Measurements from ENCODE around the gene CD52. TPM values are rescaled to one million over a fixed set of nuclear protein-coding genes. Genes with fewer than 3 reads are reported as not detected.
A peak's percentile ranks its signal among the peaks of the same experiment; 100 is the strongest.
"Not testable (repeated sequence)": the region's sequence is repeated elsewhere in the genome, so short reads cannot be mapped to it uniquely, and the experiment has no call there.

The CD52 gene
- total RNA-seq, 2 experiments from 2014 or later, result 324 to 344 TPM

DNA sequence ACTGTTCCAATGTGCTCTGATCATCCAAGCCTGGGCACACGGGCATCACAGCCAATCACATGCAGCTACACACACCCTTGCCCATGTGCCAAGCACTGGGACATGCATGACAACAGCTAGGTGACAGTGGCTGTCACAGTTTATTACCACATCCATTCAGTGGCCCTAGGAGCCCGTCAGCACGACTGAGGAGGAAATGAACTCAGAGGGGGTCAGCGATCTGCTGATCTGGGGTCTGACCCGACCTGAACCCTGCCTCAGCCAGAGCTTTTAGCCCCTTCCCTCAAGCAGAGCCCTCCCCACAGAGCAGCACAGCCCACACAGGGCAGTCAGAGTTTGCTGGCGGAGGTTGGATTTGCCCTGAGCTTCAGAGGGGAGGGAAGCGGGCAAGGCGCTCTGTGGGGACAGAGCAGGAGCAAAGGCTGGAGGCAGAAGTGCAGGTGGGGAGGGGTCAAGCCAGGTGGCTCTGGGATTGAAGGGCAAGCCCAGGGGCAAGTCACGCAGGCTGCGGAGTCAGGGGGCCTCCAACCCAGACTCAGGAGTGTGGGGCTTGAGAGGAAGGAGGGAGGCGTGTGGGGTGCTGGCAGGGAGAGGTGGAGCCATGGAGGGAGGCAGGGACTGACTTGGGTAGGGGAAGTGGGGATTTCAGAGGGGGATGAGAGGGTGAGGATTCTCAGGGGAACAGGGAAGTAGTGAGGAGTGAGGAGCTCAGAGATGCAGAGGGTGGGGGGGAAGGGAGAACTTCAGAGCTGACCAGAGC lies 27.5 kb upstream of the CD52 start:
- DNase-seq (peak; percentile 65), ATAC-seq (peak; percentile 12)
- Mint-ChIP-seq H3K4me3 (peak overlapping the region; percentile 57), H3K27ac (peak overlapping the region; percentile 98), H3K4me1 (ENCODE audit: low read depth) (peaks cover 69% of the 10 kb centered on the region), H3K36me3 (ENCODE audit: low read depth) (peaks cover 21% of the 10 kb centered on the region), H3K27me3 (no peaks in the 10 kb centered on the region), H3K9me3 (no peaks in the 10 kb centered on the region)
- intact Hi-C loops (cut with micrococcal nuclease), result no loop called here
- TF ChIP-seq, protein P1, sequence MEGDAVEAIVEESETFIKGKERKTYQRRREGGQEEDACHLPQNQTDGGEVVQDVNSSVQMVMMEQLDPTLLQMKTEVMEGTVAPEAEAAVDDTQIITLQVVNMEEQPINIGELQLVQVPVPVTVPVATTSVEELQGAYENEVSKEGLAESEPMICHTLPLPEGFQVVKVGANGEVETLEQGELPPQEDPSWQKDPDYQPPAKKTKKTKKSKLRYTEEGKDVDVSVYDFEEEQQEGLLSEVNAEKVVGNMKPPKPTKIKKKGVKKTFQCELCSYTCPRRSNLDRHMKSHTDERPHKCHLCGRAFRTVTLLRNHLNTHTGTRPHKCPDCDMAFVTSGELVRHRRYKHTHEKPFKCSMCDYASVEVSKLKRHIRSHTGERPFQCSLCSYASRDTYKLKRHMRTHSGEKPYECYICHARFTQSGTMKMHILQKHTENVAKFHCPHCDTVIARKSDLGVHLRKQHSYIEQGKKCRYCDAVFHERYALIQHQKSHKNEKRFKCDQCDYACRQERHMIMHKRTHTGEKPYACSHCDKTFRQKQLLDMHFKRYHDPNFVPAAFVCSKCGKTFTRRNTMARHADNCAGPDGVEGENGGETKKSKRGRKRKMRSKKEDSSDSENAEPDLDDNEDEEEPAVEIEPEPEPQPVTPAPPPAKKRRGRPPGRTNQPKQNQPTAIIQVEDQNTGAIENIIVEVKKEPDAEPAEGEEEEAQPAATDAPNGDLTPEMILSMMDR (IDR thresholded peaks at IDR 0.05), result no peak
- CTCF ChIA-PET, result interaction anchor here (1.2 to 10.4 kb wide), 9 partner anchors 14 to 127 kb away, joined by 3 to 227 read pairs (median 6); partner anchors contain the start of genes CD52, CEP85, UBXN11 and ZNF593
- POLR2A ChIA-PET, result interaction anchor here (0.6 to 19.5 kb wide), 8 partner anchors 9 to 150 kb away, joined by 3 to 284 read pairs (median 25); partner anchors contain the start of genes CD52, CEP85, SH3BGRL3 and UBXN11

DNA sequence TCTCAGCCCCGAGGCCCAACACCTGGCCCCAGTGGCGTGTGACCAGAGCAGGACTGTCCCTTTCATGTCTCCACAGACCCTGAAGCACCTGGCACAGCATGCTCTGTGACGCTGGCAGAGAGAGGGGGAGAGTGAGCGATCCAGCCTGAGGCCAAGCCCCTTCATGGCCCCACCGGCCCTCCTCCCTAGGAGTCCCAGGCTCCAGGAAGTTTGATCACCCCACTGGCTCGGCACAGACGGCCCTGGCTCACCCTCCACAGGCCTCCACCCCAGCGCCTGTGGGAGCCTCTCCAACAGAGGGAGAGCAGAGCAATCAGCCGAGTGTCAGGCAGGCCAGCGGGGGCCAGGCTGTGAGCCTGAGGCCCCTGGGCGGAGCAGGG lies 26.9 kb upstream of the CD52 start:
- TF ChIP-seq, protein P1 (IDR thresholded peaks at IDR 0.05), result no peak
- ATAC-seq (no peak), DNase-seq (no peak)
- Mint-ChIP-seq H3K27me3 (no peaks in the 10 kb centered on the region), H3K9me3 (no peaks in the 10 kb centered on the region), H3K4me1 (ENCODE audit: low read depth) (peaks cover 64% of the 10 kb centered on the region), H3K36me3 (ENCODE audit: low read depth) (peaks cover 16% of the 10 kb centered on the region), H3K27ac (peak overlapping the region; percentile 98), H3K4me3 (no peak overlapping the region)
- intact Hi-C loops (cut with micrococcal nuclease), result no loop called here
- CTCF ChIA-PET, result interaction anchor here (1.2 to 10.4 kb wide), 8 partner anchors 15 to 126 kb away, joined by 3 to 227 read pairs (median 8); partner anchors contain the start of genes CD52, CEP85, UBXN11 and ZNF593
- POLR2A ChIA-PET, result interaction anchor here (0.7 to 19.5 kb wide), 5 partner anchors 8 to 27 kb away, joined by 3 to 284 read pairs (median 44); partner anchors contain the start of genes CD52, SH3BGRL3 and UBXN11

DNA sequence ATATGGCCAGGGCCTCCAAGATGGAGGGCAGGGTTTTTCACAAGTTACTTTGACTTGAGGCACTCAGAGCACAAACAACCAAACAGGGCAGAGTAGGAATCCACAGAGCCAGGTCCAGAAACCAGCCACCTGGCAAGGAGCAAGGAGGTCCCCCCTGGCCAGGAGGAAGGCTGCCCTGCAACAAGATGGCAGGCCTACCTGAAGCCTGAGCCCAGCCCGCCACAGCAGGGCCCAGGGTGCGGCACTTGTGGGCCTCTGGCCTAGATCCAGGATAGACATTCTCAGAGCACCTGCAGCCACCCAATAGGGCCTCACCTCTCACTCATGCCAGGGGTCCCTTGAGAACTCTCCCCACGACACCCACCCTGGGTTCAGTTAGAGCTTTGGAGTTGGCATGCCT lies 26.3 kb upstream of the CD52 start:
- DNase-seq, result no peak
- Mint-ChIP-seq H3K4me1 (ENCODE audit: low read depth) (peaks cover 58% of the 10 kb centered on the region), H3K9me3 (no peaks in the 10 kb centered on the region), H3K36me3 (ENCODE audit: low read depth) (peaks cover 13% of the 10 kb centered on the region), H3K27me3 (no peaks in the 10 kb centered on the region), H3K4me3 (no peak overlapping the region), H3K27ac (peak overlapping the region; percentile 98)
- ATAC-seq, result no peak
- POLR2A ChIA-PET, result interaction anchor here (0.7 to 19.5 kb wide), 5 partner anchors 8 to 27 kb away, joined by 3 to 284 read pairs (median 5); partner anchors contain the start of genes CD52, SH3BGRL3 and UBXN11
- CTCF ChIA-PET, result interaction anchor here (1.2 to 10.4 kb wide), 4 partner anchors 16 to 126 kb away, joined by 3 to 227 read pairs (median 7); partner anchors contain the start of genes CD52 and UBXN11
- intact Hi-C loops (cut with micrococcal nuclease), result no loop called here
- TF ChIP-seq, protein P1 (IDR thresholded peaks at IDR 0.05), result no peak

- Mint-ChIP-seq H3K9me3 (no peaks in the 10 kb centered on the region), H3K4me3 (no peak overlapping the region), H3K4me1 (ENCODE audit: low read depth) (peaks cover 55% of the 10 kb centered on the region), H3K27me3 (no peaks in the 10 kb centered on the region), H3K36me3 (ENCODE audit: low read depth) (peaks cover 13% of the 10 kb centered on the region), H3K27ac (peak overlapping the region; percentile 98)
- TF ChIP-seq, protein P1 (IDR thresholded peaks at IDR 0.05), result no peak
- CTCF ChIA-PET, result interaction anchor here (1.0 to 10.4 kb wide), 3 partner anchors 16 to 125 kb away, joined by 3 to 227 read pairs (median 10); partner anchors contain the start of gene CD52
- POLR2A ChIA-PET, result interaction anchor here (1.5 to 19.5 kb wide), 4 partner anchors 7 to 26 kb away, joined by 3 to 284 read pairs (median 24); partner anchors contain the start of genes CD52, SH3BGRL3 and UBXN11
- intact Hi-C loops (cut with micrococcal nuclease), result no loop called here
- ATAC-seq (no peak), DNase-seq (no peak)
Observed at GRCh38 chr1:26291939-26292338, 25.8 kb upstream of the CD52 start.

GRCh38 chr1:26292735-26293134 lies 25.0 kb upstream of the CD52 start:
- H3K27me3 Mint-ChIP-seq; H3K4me3 Mint-ChIP-seq; intact Hi-C loops (cut with micrococcal nuclease); ATAC-seq; H3K9me3 Mint-ChIP-seq; DNase-seq: not testable (repeated sequence)
- POLR2A ChIA-PET, result interaction anchor here (1.6 to 19.5 kb wide), 3 partner anchors 6 to 25 kb away, joined by 5 to 284 read pairs (median 44); partner anchors contain the start of genes CD52 and UBXN11
- CTCF ChIA-PET, result interaction anchor here (1.0 to 10.4 kb wide), 3 partner anchors 17 to 124 kb away, joined by 3 to 227 read pairs (median 10); partner anchors contain the start of gene CD52
- H3K4me1 Mint-ChIP-seq (ENCODE audit: low read depth), result peaks cover 47% of the 10 kb centered on the region
- peak overlapping the region; percentile 52 for H3K27ac Mint-ChIP-seq
- peaks cover 13% of the 10 kb centered on the region for H3K36me3 Mint-ChIP-seq (ENCODE audit: low read depth)
